ENCODE results near the gene OR51B2.
"Not testable (repeated sequence)": the region's sequence is repeated elsewhere in the genome, so short reads cannot be mapped to it uniquely, and the experiment has no call there.

Gene OR51B2, protein sequence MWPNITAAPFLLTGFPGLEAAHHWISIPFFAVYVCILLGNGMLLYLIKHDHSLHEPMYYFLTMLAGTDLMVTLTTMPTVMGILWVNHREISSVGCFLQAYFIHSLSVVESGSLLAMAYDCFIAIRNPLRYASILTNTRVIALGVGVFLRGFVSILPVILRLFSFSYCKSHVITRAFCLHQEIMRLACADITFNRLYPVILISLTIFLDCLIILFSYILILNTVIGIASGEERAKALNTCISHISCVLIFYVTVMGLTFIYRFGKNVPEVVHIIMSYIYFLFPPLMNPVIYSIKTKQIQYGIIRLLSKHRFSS

DNA sequence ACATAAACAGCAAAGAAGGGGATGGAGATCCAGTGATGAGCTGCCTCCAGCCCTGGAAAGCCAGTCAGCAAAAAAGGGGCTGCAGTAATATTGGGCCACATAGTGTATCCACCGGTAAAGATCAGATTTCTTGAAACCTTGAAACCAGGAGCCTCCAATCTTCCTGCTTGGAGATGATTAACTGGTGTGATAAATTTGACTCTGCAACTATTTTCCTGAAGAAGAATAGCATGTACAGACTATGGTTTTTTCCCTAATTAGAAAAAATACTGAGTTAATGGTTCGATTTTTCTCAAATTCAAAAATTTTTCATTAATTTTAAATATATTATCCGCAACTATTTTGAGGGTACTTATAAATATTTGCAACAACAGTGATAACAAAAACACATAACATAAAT, at the start of gene OR51B2:
OR51B2 (minus strand) TSS at position 101 of the 400 bp plus-strand sequence; CDS start at position 101, 0 bp downstream.
- DNase-seq: no peak

DNA sequence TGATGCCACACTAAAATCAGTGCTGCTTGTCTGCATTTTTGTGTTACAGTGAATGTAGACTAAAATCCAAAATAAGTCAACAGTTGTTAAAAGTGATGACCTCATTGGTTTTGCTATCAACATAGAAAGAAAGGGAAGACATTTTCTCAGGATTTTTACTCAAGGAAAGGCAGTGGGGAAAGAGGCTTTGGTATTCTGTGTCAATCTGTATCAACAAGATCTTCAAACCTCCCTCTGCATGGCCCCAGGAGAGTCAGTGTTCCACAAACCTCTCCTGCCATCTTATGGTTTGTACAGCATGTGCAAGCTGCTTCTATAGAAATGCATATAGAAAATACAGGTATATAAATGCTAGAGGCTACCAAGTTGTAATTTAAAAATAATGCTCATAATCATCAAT, 45.7 kb upstream of the OR51B2 start:
- no peak for DNase-seq

DNA sequence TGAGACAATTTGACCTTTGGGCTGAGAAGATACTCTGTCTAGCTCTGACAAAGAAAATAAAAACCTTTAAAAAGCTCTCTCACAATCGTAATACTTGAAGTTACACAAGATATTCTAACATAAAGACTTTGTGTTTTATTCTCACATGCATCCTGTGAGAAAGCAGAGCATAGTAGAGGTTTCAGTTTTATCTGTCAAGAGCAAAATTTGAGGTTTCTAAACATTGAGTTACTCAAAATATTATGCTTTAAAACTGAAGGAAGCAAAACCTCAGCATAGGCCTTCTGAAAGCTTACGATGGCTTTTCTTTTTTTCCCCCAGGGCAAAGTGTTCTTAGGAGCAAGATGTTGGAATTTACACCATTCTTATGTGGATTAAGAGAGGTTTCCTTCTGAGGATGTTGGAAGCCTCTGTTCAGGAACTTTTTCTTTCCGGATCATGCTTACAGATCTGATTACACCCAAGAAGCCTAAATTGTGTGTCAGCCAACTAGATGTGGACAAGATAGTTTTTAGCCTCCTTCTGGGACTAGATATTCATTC, 44.5 kb upstream of the OR51B2 start:
- no peak for DNase-seq

DNA sequence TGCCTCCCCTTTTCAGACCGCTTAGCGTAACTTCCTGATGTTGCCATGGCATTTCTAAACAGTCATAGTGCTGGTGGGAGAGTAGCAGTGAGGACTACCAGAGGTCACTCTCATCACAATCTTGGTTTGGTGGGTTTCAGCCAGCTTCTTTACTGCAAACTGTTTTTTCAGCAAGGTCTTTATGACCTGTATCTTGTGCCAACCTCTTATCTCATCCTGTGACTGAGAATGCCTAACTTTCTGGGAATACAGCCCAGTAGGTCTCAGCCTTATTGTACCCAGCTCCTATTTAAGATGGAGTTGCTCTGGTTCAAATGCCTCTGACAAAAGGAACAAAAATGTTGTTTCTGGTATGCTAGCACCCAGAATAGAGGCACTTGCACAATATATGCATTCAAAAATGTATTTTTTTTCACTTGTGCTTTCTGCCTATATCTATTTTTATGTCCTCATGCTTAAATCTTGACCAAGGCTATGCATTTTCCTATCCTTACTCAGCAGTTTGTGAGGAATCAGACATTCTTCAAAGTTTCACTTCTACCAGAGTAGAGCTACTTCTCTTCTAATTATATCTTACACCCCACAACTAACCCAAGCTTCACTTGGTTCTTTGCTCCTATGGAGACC, 43.5 kb upstream of the OR51B2 start:
- no peak for DNase-seq

DNA sequence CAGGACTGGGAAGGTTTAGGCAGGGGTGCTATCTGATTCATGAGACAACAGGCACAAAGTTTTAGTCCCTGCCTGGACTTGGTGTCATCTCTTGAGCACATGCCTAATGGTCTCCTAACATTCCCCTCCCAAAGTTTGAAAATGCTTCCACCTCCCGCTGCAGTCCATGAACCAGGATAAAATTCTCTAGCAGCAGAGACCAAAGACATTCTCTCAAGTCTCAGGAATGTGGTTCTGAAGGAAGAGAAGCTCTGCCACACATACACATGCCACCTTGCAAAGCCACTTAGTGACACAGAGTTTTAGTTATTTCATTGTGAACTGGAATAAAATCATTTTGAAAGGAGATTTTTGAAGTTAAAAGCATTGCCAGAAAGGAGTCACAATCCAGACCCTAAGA, 42.8 kb upstream of the OR51B2 start:
- DNase-seq: no peak

DNA sequence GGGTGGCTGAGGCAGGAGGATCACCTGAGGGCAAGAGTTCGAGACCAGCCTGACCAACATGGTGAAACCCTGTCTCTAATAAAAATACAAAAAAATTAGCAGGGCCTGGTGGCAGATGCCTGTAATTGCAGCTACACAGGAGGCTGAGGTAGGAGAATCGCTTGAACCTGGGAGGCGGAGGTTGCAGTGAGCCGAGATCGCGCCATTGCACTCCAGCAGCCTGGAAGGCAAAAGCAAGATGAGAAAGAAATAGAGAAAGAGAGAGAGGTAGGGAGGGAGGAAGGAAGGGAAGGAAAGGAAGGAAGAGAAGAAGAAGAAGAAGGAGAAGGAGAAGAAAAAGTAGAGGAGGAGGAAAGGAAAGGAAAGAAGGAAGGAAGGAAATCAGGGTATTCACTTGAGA, 42.3 kb upstream of the OR51B2 start:
- DNase-seq: not testable (repeated sequence)

DNA sequence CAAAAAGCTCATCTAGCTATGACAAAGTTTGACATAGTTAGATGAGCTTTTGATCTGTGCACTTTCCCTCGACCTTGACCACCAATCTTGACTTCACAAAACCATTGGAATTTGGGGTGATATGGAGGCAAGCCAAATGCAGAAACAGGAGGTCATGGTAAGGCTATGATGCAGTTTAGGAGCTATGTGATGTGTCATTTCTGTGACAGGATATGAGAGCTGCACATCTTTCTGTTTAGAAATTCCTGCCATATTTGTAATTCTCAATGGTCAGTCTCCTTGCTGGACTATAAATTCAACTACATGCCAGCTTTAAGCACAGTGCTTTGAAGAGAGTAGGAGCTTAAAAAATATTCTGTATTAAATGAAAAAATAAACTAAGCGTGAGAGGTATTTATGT, 40.1 kb upstream of the OR51B2 start:
- no peak for DNase-seq

DNA sequence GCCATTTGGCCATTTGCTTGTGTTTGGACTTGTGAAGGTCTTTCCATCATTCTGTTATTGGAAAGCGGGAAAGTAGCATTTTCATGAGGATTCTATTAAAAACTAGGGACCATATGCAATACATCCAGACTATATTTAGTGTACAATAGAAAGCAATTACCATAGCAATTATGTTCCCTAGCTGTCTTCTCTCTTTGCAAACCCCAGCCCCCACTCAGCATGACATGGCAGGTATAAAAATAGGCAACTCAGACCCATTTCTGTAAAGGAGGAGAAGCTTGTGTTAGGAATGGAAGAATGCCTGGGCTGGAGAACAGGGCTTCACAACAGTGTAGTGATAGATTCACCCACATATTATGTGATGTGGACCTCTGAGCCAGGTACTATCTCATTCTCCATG, 39.6 kb upstream of the OR51B2 start:
- DNase-seq: no peak

DNA sequence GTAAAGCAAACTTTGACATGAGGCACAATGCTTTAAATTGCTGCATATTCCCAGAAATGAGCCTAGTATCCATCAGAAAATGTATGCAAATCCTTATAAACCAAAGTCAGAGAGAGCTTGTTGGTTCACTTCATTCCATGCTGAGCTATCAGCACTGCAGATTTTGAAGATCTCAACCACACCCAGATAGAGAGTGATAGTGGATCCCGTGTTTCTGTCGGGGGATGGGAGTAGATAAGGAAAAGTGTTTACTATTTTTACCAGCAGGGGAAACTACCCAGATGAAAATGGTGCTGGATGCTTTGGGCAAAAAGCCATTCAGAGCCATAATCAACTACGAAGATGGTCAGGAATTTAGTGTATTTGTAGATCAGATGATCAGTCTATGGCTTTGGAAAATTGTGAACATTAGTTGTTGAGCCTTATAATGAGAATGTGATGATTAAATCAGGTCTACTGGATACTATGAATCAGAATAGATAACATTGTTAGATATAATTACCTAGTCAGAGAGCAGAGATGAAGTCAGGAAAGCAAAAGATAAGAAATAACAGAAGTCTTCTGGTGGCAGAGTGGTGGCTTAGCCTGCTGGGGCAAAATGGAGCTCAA, 38.0 kb upstream of the OR51B2 start:
- no peak for DNase-seq

DNA sequence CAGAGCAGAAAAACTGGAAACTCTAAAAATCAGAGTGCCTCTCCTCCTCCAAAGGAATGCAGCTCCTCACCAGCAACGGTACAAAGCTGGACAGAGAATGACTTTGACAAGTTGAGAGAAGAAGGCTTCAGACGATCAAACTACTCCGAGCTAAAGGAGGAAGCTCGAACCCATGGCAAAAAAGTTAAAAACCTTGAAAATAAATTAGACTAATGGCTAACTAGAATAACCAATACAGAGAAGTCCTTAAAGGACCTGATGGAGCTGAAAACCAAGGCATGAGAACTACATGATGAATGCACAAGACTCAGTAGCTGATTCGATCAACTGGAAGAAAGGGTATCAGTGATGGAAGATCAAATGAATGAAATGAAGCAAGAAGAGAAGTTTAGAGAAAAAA, 31.9 kb upstream of the OR51B2 start:
- DNase-seq: not testable (repeated sequence)

DNA sequence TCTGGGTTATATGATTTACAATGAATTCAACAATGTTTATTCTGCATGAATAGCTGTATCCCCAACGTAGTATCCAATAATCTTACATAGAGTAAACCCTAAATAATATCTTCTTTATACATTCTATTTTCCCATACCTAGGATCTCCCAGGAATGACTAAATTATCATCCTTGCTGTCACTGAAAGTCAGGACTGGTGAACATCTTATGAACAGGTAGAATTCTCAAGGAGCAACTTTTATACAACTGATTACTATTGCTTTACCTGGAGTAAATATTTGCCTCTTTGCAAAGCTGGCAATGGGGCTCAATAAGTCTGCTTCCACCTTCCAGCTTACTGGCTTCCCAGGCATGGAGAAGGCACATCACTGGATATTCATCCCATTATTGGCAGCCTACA, 27.1 kb upstream of the OR51B2 start, which contains the start of gene OR51B6:
OR51B6 (plus strand) TSS at position 301 of the 400 bp plus-strand sequence; CDS start at position 301, 0 bp downstream.
- DNase-seq: no peak

DNA sequence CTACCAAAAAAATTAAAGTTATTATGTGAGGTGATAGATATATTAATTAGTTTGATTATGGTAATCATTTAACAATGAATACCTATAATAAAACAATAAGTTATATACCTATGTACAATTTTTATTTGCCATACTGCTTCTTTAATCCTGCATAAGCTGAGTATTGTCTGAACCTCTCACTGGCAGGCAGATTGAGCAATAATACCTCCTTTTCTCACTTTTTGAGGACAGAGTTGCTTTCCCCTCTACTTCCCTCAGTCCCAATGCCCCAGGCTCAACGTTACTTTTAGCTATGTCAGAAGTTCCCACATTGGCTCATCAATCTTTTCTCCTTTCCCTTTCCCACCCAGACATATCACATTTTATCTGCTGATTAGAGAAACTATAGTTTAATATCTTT, 25.5 kb upstream of the OR51B2 start:
- DNase-seq: no peak

DNA sequence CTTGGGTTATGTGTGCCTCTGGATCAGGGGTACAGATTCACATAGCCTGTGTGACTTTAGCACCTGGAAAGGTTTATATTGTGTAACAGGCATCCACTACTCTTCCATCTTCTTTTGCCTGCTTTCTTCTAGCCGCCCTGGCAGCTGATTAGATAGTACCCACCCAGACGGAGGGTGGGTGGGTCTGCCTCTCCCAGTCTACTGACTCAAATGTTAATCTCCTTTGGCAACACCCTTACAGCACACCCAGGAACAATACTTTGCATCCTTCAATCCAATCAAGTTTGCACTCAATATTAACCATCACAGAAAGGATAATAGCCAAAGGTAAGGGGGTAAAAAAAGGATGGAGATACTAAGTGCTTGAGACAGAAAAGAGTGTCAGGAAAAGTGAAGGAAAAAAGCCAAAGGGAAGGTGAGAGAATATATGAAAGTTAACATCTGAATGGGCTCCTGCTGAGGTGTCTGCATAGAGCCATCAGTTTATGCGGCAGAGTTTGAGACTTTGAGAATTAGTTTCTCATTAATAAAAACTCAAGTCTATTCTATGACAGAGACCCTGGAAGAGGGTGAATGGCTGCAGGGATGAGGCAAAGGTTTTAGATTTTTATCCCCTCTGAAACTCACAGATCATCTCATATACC, 24.6 kb upstream of the OR51B2 start:
- DNase-seq: no peak

DNA sequence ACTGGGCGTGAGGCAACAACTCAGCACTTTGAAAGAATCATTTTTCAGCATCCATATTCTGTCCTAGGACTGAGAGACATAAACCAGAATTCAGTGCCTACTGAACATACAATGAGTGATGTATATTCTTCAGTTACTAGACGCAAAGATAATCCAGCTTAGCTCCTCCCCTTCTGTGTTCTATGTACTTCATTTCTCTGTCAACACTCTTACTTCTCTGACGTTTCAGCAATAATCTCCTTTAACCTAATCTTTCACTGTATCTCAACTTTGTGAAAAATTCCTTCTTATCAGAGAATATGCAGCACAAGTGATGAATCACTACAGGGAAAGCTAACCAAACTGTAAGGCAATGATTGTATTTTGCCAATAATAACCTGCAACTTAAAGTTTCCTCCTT, 21.7 kb upstream of the OR51B2 start:
- DNase-seq: no peak

DNA sequence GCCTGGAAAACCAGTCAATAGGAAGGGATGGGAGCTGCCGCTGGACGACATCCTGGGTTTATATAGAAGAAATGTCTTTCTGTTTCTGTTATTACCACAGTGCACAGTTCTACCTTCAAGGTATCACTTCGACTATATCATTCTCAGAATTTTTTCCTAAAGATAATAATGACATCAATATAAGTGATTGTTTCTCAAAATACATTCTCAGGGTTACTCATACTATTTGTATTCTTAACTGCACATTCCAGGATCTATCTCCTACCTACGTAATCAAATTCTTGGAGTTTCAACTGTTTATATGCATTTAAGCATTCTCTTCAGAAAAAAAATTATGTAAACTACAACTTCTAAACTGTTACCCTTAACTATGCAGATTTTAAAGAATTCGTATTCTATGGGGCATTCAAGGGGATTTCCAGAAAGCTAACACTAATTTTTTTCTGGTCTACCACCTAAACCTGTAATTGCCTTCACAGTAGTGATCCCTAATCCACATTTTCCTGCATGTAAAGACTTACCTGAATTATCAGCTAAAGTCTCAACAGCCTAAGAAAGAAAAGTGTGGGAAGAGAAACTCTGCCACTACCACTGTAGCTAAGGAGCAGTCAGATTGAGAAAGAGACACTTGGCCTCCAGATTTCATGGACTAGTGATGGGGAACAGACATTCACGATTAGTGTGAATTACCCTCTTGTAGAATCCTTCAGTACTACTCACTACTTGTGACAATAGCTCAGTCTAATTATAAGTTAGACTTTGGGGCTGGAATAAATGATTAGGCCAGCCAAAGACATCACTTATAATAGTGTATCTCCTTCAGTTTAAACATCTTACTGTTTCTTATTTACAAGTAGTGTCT, 19.6 kb upstream of the OR51B2 start, which contains the start of gene OR51B5:
OR51B5 (minus strand) TSS at position 51 of the 862 bp plus-strand sequence; CDS start at position 51, 0 bp downstream.
- no peak for DNase-seq

DNA sequence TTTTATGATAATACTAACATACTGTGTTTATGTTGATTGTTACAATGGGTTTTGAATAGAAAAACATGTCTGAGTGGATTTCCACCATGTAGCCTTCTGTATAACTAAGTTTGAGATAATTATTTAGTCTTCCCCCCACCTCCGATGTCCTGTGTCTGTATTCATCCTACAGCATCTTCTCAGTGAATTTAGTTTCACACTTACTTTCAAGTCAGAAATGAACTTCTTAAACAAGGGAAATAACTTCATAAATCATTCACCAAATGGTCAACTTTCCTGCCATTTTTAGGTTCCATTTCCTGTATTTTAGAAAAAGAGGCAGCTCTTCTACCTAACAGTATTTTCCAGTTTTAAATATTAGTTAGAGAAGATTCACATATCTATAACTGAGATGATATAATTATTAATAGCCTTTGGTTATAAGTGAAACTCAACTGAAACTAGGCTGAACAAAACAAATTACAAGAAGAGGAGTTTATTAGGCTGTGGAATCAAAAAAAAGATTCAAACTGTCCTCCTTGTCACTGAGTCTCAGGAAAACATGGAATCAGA, 15.8 kb upstream of the OR51B2 start:
- no peak for DNase-seq

DNA sequence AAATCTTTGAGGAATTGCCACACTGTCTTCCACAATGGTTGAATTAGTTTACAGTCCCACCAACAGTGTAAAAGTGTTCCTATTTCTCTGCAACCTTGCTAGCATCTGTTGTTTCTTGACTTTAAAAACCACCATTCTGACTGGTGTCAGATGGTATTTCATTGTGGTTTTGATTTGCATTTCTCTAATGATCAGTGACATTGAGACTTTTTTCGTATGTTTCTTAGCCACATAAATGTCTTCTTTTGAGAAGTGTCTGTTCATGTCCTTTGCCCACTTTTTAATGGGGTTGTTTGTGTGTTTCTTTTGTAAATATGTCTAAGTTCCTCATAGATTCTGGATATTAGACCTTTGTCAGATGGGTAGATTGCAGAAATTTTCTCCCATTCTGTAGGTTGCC, 13.2 kb upstream of the OR51B2 start:
- DNase-seq: not testable (repeated sequence)

DNA sequence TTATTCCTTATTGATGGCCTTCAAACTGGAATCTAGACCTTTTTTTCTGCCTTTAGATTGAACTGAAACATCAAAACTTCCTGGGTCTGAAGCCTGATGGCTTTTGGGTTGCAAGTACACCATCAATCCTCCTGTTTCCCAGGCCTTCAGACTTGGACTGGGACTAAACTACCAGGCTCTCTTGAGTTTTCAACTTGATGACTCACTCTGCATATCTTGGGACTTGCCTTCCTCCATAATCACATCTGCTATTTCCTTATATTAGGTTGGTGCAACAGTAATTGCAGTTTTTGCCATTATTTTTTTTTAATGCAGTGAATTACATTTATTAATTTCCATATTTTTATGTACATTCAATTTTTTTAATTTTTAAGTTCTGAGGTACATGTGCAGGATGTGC, 12.2 kb upstream of the OR51B2 start:
- no peak for DNase-seq

DNA sequence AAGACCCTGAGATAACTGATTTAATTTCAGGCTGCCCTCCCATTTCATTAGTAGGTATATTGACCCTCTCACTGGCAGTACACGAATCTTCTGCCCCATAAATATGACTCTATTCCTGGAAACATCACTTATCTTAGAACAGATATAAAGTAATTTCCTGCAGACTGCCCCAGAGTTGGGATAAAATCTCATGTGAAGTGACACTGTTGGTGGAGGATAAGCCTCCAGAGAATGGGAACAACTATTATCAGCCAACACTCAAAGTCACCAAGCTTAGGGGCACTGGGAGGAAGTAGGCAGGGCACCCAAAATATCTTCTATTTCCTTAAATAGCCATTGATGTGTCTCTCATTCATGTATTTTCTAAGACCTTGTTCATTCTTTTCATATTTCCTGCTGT, 11.1 kb upstream of the OR51B2 start:
- DNase-seq: no peak

DNA sequence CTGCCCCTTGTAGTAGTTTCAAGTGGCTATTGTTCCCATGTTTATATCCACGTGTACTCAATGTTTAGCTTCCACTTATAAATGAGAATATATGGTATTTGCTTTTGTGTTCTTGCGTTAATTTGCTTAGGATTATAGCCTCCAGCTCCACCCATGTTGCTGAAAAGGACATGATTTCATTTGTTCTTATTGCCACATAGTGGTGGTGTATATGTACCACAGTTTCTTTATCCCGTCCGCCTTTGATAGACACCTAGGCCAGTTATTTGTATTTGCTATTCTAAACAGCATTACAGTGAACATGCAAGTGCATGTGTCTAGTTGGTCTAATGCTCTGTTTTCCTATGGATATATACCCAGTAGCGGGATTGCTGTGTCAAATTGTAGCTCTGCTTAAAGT, 6.8 kb downstream of the OR51B2 start:
- DNase-seq: no peak

DNA sequence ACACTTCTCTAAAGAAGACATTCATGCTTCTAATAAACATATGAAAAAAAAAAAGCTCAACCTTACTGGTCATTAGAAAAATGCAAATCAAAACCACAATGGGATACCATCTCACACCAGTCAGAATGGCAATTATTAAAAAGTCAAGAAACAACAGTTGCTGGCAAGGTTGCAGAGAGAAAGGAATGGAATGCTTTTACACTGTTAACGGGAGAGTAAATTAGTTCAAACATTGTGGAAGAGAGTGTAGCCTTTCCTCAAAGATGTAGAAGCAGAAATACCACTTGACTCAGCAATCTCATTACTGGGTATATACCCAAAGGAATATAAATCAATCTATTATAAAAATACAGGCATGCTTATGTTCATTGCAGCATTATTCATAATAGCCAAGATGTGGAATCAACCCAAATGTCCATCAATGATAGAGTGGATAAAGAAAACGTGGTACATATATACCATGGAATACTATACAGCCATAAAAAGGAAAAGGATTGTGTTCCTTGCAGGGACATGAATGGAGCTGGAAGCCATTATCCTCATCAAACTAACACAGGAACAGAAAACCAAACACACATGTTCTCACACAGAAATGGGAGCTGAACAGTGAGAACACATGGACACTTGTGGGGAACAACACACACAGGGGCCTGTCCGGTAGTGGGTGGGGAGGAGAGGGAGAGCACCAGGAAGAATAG, 10.6 kb downstream of the OR51B2 start:
- DNase-seq: not testable (repeated sequence)

All from midbrain (tissue), 1 donor.